Esophagus muscularis mucosa (tissue), 3 donors: ENCODE results near the gene NCOA7.

Source experiments
- CTCF ChIP-seq, 3 experiments: fragments of 200-600 bp in 2 of 3; fragments of 450-650 bp in 1 of 3; sonication (generic) in 2 of 3; IDR thresholded peaks; one replicate each; pipeline ENCODE4 v1.5.1; 2017 to 2019; ENCODE audit warnings: antibody characterized with exemption in 3 of 3, mild to moderate bottlenecking in 2 of 3, moderate library complexity in 1 of 3
- EP300 ChIP-seq: sonication (generic); formaldehyde crosslinking; IDR thresholded peaks from one replicate; pipeline ENCODE4 v1.6.1; 2017; ENCODE audit warnings: antibody characterized with exemption

- TF ChIP-seq EP300 (no peak), CTCF (IDR thresholded peaks at IDR 0.05) (no peak)
These were observed 48.7 kb downstream of the NCOA7 start for GRCh38 chr6:125839471-125839870.
